ENCODE data around the gene SLCO4A1.
A peak's percentile ranks its signal among the peaks of the same experiment; 100 is the strongest.

SLCO4A1 gene

DNA sequence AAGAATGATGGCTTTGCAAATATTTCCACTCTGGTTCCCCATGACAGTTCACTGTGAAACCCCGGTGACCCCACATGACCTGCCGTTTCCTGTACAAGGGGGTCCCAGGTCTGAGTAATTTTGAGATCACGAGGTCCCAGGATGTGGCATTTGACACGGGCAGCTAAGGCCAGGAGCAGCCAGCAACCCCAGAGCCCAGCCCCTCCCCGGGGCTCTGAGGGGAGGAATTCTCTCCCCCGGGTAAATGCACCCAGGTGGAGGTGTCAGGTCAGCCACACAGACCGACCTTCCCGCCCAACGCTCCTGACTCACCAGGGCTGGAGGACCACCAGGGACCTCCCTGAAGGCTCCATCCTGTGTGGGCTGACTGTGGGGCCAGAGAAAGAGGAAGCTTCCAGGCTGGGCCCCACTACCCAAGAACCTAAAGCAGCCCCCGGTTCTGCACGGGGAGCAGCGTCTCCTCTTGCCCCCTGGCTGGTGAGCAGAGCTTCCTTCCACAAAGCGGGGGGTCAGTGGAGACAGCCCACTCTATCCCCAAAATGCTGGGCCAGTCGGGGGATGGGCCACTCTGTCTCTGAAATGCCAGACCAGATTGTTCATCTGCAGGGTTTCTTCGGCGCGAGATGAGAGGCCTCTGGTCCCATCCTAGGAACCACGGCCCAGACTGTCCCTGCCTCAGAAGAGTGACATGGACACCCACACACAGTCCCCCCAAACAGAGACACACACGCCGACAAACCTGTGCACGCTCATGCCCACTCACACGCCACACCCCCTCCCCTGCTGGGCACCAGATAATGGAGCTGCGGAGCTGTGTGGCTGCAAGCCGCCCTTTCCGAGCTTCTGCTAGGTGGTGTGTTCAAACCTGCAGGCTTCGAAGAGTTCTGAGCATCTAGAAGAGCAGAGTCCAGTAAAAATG, 23.4 kb upstream of the SLCO4A1 start:
- H3K4me3 ChIP-seq (ENCODE audit: low read depth, low read length): peak overlapping the region; percentile 5; the same call in 1 of the 2 replicates
- DNase-seq (ENCODE audit: low read depth): peak; percentile 71
- TF ChIP-seq, protein P1, sequence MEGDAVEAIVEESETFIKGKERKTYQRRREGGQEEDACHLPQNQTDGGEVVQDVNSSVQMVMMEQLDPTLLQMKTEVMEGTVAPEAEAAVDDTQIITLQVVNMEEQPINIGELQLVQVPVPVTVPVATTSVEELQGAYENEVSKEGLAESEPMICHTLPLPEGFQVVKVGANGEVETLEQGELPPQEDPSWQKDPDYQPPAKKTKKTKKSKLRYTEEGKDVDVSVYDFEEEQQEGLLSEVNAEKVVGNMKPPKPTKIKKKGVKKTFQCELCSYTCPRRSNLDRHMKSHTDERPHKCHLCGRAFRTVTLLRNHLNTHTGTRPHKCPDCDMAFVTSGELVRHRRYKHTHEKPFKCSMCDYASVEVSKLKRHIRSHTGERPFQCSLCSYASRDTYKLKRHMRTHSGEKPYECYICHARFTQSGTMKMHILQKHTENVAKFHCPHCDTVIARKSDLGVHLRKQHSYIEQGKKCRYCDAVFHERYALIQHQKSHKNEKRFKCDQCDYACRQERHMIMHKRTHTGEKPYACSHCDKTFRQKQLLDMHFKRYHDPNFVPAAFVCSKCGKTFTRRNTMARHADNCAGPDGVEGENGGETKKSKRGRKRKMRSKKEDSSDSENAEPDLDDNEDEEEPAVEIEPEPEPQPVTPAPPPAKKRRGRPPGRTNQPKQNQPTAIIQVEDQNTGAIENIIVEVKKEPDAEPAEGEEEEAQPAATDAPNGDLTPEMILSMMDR (IDR thresholded peaks at IDR 0.05; ENCODE audit: low read depth, low read length, missing control alignments): no peak

DNA sequence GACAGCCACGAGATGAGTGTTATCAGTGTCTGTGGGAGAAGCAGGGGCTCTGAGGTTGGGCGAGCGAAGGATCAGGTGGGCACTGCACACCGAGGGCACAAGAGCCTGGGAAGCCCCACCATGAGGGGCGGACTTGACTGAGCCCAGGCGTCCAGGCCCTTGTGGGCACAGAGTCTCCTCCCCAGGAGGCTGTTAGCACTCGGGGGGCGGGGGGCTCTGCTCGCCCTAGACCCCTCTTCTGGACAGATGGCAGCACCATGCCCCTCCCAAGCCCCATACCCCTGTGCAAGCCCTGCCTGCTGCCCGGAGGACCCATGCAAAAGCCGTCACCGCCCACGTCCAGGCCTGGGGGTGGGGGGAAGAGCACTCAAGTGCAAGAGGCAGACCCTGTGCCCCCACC, 21.7 kb upstream of the SLCO4A1 start:
- TF ChIP-seq, protein P1 (IDR thresholded peaks at IDR 0.05; ENCODE audit: low read depth, low read length, missing control alignments): no peak
- no peak for DNase-seq (ENCODE audit: low read depth)
- H3K4me3 ChIP-seq (ENCODE audit: low read depth, low read length): no peak overlapping the region

DNA sequence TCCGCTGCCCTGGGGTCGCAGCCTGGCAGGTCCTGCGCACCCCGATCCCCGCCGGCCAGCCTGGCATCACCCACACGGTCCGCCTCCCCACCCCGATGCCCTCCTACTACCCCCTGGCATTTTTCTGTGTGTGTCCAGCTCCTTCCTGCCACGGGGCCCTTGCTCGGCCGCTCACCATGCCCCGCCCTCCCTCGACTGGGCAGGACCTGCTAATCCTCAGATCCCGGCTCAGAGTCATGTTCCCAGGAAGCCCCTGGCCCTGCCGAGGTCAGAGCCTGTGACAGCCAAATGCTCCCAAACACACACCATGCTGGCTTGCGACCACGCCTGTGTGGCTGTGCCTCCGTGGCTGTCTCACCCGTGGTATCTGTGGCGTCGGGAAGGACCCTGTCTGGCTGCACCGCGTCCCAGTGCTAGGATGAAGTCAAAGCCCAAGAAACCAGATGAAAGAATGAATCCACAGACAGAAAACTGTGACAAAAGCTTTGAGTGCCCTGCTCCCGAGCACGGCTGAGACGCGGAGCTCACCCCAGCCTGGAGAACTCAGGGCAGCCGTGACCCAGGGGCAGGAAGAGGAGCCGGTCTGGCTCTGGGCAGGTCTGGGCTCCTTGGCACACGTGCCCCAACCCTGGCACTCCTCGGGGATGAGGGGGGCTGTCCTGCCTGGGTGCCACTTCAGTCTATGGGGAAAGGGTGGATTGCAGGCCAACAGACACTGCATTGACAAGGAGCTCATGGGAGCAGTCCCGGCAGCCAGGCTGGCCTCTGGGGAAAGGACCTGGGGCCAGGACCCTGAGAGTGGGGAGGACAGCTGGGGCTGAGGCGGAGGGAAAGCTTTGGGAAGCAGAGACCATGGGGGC, 20.8 kb upstream of the SLCO4A1 start:
- H3K4me3 ChIP-seq (ENCODE audit: low read depth, low read length): no peak overlapping the region
- no peak for DNase-seq (ENCODE audit: low read depth)
- TF ChIP-seq, protein P1 (IDR thresholded peaks at IDR 0.05; ENCODE audit: low read depth, low read length, missing control alignments): no peak

DNA sequence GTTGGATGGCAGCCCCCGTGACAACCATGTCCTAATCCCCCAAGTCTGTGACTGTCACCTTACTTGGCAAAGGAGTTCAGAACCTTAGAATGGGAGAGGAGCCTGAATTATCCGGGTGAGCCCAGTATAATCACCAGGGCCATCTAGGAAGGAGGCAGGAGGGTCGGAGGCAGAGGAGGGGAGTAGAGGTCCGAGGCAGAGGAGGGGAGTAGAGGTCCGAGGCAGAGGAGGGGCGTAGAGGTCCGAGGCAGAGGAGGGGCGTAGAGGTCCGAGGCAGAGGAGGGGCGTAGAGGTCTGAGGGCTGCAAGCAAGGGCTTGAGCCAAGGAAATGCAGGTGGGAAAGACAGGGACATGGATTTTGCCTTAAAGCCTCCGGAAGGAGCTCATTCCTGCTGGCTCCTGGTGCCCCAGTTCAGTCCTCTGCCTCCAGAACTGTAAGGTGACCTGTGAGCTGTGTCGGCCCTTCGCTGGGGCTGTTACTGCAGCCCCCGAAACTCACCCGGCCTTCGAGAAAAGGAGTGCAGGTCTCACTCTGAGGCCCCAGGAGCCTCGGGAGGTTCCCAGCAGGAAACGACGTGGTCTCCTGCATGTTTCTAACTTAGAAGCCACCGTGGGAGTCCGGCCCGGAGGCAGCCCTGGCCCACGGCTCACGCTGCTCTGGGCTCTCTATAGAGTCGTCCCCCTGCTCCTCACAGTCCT, 20.0 kb upstream of the SLCO4A1 start:
- no peak overlapping the region for H3K4me3 ChIP-seq (ENCODE audit: low read depth, low read length)
- DNase-seq (ENCODE audit: low read depth): no peak
- TF ChIP-seq, protein P1 (IDR thresholded peaks at IDR 0.05; ENCODE audit: low read depth, low read length, missing control alignments): no peak

DNA sequence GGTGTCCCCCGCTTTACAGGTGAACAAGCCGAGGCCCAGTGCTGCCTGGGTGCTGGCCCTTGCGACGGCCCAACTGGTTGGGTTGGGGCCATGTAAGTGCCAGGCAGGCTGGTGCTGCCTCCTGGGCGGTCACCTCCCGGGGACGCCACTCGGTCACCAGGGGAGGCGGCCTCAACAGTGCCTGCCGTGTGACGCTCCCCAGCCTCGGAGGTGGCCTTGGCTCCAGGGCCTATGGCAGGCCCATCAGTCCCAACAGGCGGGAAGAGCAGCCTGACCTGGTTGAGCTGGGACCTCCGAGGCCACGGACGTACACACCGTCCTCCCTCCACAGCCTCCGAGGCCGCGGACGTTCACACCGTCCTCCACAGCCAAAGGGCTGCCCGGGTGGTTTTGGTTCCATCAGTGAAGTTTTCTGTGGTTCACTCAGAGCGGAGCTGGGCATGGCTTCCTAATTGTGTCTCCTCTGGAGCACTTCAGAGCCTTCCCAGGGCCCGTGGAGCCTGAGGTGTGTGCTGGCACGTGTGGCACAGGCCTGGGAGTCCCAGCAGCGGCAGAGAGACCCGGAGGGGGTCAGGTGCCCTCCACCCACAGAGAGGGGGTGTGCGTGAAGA, 19.3 kb upstream of the SLCO4A1 start:
- TF ChIP-seq, protein P1 (IDR thresholded peaks at IDR 0.05; ENCODE audit: low read depth, low read length, missing control alignments): no peak
- DNase-seq (ENCODE audit: low read depth): no peak
- no peak overlapping the region for H3K4me3 ChIP-seq (ENCODE audit: low read depth, low read length)

All from GM12864 (cell line).